GM12878 (cell line): ENCODE measurements around the gene KIRREL3. TPM values are rescaled to one million over a fixed set of nuclear protein-coding genes. Genes with fewer than 3 reads are reported as not detected.

Experiments used
- ATAC-seq: fragments of 200-7000 bp; cut with Tn5 transposase; 3 replicates; pipeline ENCODE4 v1.9.1; 2020; ENCODE audit warnings: mild to moderate bottlenecking, moderate library complexity
- BruUV-seq: library from RNA; stranded (reverse); fragments of 400-500 nt; replicated peaks from 2 replicates; lab custom pipeline; 2021; lab: Mats Ljungman, UMichigan
- CTCF ChIA-PET: fragments of 300-600 bp; sonication (Branson Sonifier 250); formaldehyde crosslinking; extraction: SDS; loops from one replicate; lab custom pipeline; 2021; ENCODE audit warnings: inconsistent platforms; lab: Yijun Ruan, JAX
- POLR2A ChIA-PET: fragments of 350-600 bp; formaldehyde crosslinking; extraction: SDS; loops from one replicate; lab custom pipeline; 2021; ENCODE audit warnings: inconsistent platforms; lab: Charles Lee
- RAD21 ChIA-PET: fragments of 300-600 bp; sonication (Branson Sonifier 250); formaldehyde crosslinking; loops from one replicate; lab custom pipeline; 2023; ENCODE audit warnings: antibody characterized with exemption; ENCODE audit not compliant: unreplicated experiment; lab: Charles Lee
- SMC1A ChIA-PET: fragments of 300-600 bp; sonication (Branson Sonifier 250); formaldehyde crosslinking; loops from one replicate; lab custom pipeline; 2023; ENCODE audit not compliant: unreplicated experiment, uncharacterized antibody; lab: Charles Lee
- DNase-seq: peaks from one replicate; pipeline ENCODE4 v3.0.0-alpha.2; 2011; ENCODE audit warnings: low read depth, low spot score
- FAIRE-seq: peaks from 3 replicates; lab custom pipeline; 2011; peaks lifted over from hg19 to GRCh38; lab: Jason Lieb, UNC
- H2AFZ ChIP-seq: 2 replicates; pipeline ENCODE4 v1.6.0; 2011; ENCODE audit warnings: low read depth, low read length, control low read depth; ENCODE audit not compliant: control insufficient read depth
- H3K27ac ChIP-seq: 2 replicates; pipeline ENCODE4 v1.5.1; 2011; ENCODE audit warnings: control low read depth; ENCODE audit not compliant: control insufficient read depth, insufficient read depth
- H3K27me3 ChIP-seq, 2 experiments: replicated peaks in 1 of 2; 2 replicates each; pipeline versions ENCODE4 v1.6.0 to v1.6.1; 2011; ENCODE audit warnings: low read length in 1 of 2; ENCODE audit not compliant: control insufficient read depth in 2 of 2, insufficient read depth in 2 of 2
- H3K36me3 ChIP-seq, 2 experiments: 2 replicates each; pipeline ENCODE4 v1.5.1; 2011; ENCODE audit warnings: low read length in 1 of 2; ENCODE audit not compliant: control insufficient read depth in 2 of 2, insufficient read depth in 2 of 2
- H3K4me1 ChIP-seq: 2 replicates; pipeline ENCODE4 v1.6.1; 2011; ENCODE audit warnings: mild to moderate bottlenecking, low read length, moderate library complexity, mixed read lengths; ENCODE audit not compliant: control insufficient read depth, insufficient read depth
- H3K4me2 ChIP-seq: 2 replicates; pipeline ENCODE4 v1.6.0; 2011; ENCODE audit warnings: control low read depth; ENCODE audit not compliant: control insufficient read depth, insufficient read depth
- H3K4me3 ChIP-seq: fragments of 200-600 bp; sonication (generic); 2 replicates; pipeline ENCODE4 v1.5.1; 2016
- H3K79me2 ChIP-seq: 2 replicates; pipeline ENCODE4 v1.6.0; 2011; ENCODE audit warnings: low read length; ENCODE audit not compliant: control insufficient read depth, insufficient read depth
- H3K9ac ChIP-seq: 2 replicates; pipeline ENCODE4 v1.8.0; 2011; ENCODE audit warnings: low read length, control low read depth, mixed read lengths; ENCODE audit not compliant: control insufficient read depth, insufficient read depth
- H3K9me3 ChIP-seq: replicated peaks from 3 replicates; pipeline ENCODE4 v1.5.1; 2011; ENCODE audit warnings: mild to moderate bottlenecking, low read length; ENCODE audit not compliant: control insufficient read depth, insufficient read depth
- H4K20me1 ChIP-seq: 2 replicates; pipeline ENCODE4 v1.6.0; 2011; ENCODE audit not compliant: control insufficient read depth, insufficient read depth
- ATF3 ChIP-seq: IDR thresholded peaks from 2 replicates; pipeline ENCODE4 v1.6.1; 2011; ENCODE audit warnings: low read depth, mild to moderate bottlenecking, low read length, moderate library complexity, borderline replicate concordance; ENCODE audit errors: extremely low read depth
- BACH1 ChIP-seq: fragments of 450-650 bp; IDR thresholded peaks from 2 replicates; pipeline ENCODE4 v1.6.1; 2017; ENCODE audit warnings: mild to moderate bottlenecking, borderline replicate concordance
- CBX5 ChIP-seq: sonication (generic); IDR thresholded peaks from 2 replicates; pipeline ENCODE4 v1.6.1; 2016; ENCODE audit warnings: low read depth, moderate library complexity, mild to moderate bottlenecking, inconsistent platforms
- HDAC6 ChIP-seq: fragments of 200-600 bp; sonication (generic); IDR thresholded peaks from one replicate; pipeline ENCODE4 v1.8.0; 2017; ENCODE audit warnings: antibody characterized with exemption; ENCODE audit not compliant: unreplicated experiment
- MTA3 ChIP-seq: IDR thresholded peaks from 2 replicates; pipeline ENCODE4 v1.6.1; 2012; ENCODE audit warnings: low read length, inconsistent platforms, borderline replicate concordance
- MYB ChIP-seq: fragments of 150-350 bp; IDR thresholded peaks from 2 replicates; pipeline ENCODE4 v1.6.1; 2014; ENCODE audit warnings: mild to moderate bottlenecking, low read depth, low read length, borderline replicate concordance
- SPI1 ChIP-seq: IDR thresholded peaks from 2 replicates; pipeline ENCODE4 v1.6.1; 2011; ENCODE audit warnings: low read depth, mild to moderate bottlenecking, low read length, moderate library complexity, borderline replicate concordance; ENCODE audit not compliant: insufficient read depth
- STAT3 ChIP-seq: IDR thresholded peaks from 2 replicates; pipeline ENCODE4 v1.6.1; 2011; ENCODE audit warnings: low read depth, low read length, improper control_type of control experiment
- ZBTB4 ChIP-seq: fragments of 450-650 bp; formaldehyde crosslinking; IDR thresholded peaks from 2 replicates; pipeline ENCODE4 v1.4.0; 2022; ENCODE audit warnings: mild to moderate bottlenecking, moderate library complexity
- ZNF207 ChIP-seq: fragments of 450-650 bp; IDR thresholded peaks from 2 replicates; pipeline ENCODE4 v1.6.1; 2014; ENCODE audit warnings: antibody characterized with exemption, mild to moderate bottlenecking, borderline replicate concordance
- ZNF217 ChIP-seq: fragments of 450-650 bp; IDR thresholded peaks from 2 replicates; pipeline ENCODE4 v1.6.1; 2017; ENCODE audit warnings: antibody characterized with exemption, mild to moderate bottlenecking
- ZNF274 ChIP-seq: IDR thresholded peaks from one replicate; pipeline ENCODE4 v1.8.0; 2011; ENCODE audit not compliant: insufficient read length, insufficient read depth
- WGBS: methylation state at CpG from one replicate; pipeline ENCODE4 v1.1.6; 2016; ENCODE audit warnings: low lambda C conversion rate; ENCODE audit not compliant: insufficient replicate concordance, insufficient coverage; ENCODE audit errors: missing lambda C conversion rate; 5-methylcytosine and 5-hydroxymethylcytosine counted together
- in situ Hi-C: fragments of 300-500 bp; cut with MboI; formaldehyde crosslinking; loops from 9 replicates; pipeline ENCODE4 v1.14.3; 2018; ENCODE audit warnings: mixed read lengths
- intact Hi-C: fragments of 100-400 bp; cut with micrococcal nuclease; formaldehyde crosslinking; loops from one replicate; pipeline ENCODE4 v1.14.2; 2022; ENCODE audit not compliant: unreplicated experiment
- polyA plus RNA-seq, 11 experiments: library from polyadenylated mRNA; depleted of rRNA in 4 of 11; unstranded in 6 of 11; stranded (reverse) in 5 of 11; fragments of >200 nt; fragmentation: Nextera tagmentation in 4 of 11; fragmentation: Illumina TruSeq in 1 of 11; extraction: Ambion mirVana in 4 of 11; extraction: Trizol in 1 of 11; gene quantifications; 1 replicate in 1 of 11; 2 replicates in 10 of 11; pipeline versions ENCODE4 v1.2.1 to v1.2.3, GENCODE V29; 2011 to 2016; ENCODE audit warnings: inconsistent platforms in 2 of 11, missing spikeins in 2 of 11, low read depth in 1 of 11
- total RNA-seq, 4 experiments: library from RNA; depleted of rRNA in 3 of 4; stranded (reverse); fragments of >200 nt in 3 of 4; fragmentation: Illumina TruSeq in 1 of 4; extraction: Trizol in 1 of 4; gene quantifications; 2 replicates each; pipeline versions ENCODE4 v1.2.1 to v1.2.3, GENCODE V29; 2013 to 2021

KIRREL3 gene
- total and polyA plus RNA-seq, 10 of the 15 experiments (the other 5 are each of a cell fraction or from before 2014, with no cell fraction given) = under 0.01 TPM; not detected in 9

- in situ Hi-C loops (no loop called here), intact Hi-C loops (no loop called here)
- FAIRE-seq = no peak
- Histone ChIP-seq H3K9ac (no peak overlapping the region), H3K9me3 (no peaks in the 10 kb centered on the region), H3K4me2 (no peak overlapping the region), H3K36me3 (no peaks in the 10 kb centered on the region), H3K79me2 (no peaks in the 10 kb centered on the region), H3K27ac (no peak overlapping the region), H3K4me3 (no peak overlapping the region), H3K4me1 (no peaks in the 10 kb centered on the region), H2AFZ (no peak overlapping the region), H3K27me3 (peaks cover 0 to 6% of the 10 kb centered on the region in 2 experiments; a peak in 2 of 4 replicates), H4K20me1 (no peaks in the 10 kb centered on the region)
- TF ChIP-seq BACH1 = no peak
- no peak for TF ChIP-seq ZNF217
- no peak for TF ChIP-seq CBX5
- TF ChIP-seq STAT3 = no peak
- no peak for TF ChIP-seq MYB
- no peak for DNase-seq
- ChIA-PET POLR2A (no interaction called here), SMC1A (no interaction called here), CTCF (no interaction called here), RAD21 (no interaction called here)
- no TSS peak for BruUV-seq
- 30% methylated on average over 5 of the region's 5 CpGs for WGBS
- ATAC-seq = no peak
Observed at GRCh38 chr11:126546694-126547093, 453.9 kb downstream of the KIRREL3 start.

GRCh38 chr11:126546191-126546590, 454.4 kb downstream of the KIRREL3 start:
- H2AFZ ChIP-seq = no peak overlapping the region
- RAD21 ChIA-PET = no interaction called here
- no peak overlapping the region for H3K27ac ChIP-seq
- H3K79me2 ChIP-seq = no peaks in the 10 kb centered on the region
- no peaks in the 10 kb centered on the region for H3K36me3 ChIP-seq
- no peaks in the 10 kb centered on the region for H3K9me3 ChIP-seq
- no peak for ATAC-seq
- no peak overlapping the region for H3K4me2 ChIP-seq
- intact Hi-C loops = no loop called here
- 31% methylated on average over 2 of the region's 2 CpGs for WGBS
- no peak overlapping the region for H3K4me3 ChIP-seq
- CTCF ChIA-PET = no interaction called here
- no peaks in the 10 kb centered on the region for H3K4me1 ChIP-seq
- peaks cover 0 to 8% of the 10 kb centered on the region in 2 experiments; a peak in 2 of 4 replicates for H3K27me3 ChIP-seq
- POLR2A ChIA-PET = no interaction called here
- SMC1A ChIA-PET = no interaction called here
- no peaks in the 10 kb centered on the region for H4K20me1 ChIP-seq
- no TSS peak for BruUV-seq
- no peak for FAIRE-seq
- DNase-seq = no peak
- H3K9ac ChIP-seq = no peak overlapping the region
- in situ Hi-C loops = no loop called here
- TF ChIP-seq ZNF207 = no peak
- no peak for TF ChIP-seq HDAC6
- no peak for TF ChIP-seq MTA3
- no peak for TF ChIP-seq ATF3
- no peak for TF ChIP-seq ZNF274
- TF ChIP-seq SPI1 = no peak
- TF ChIP-seq ZBTB4 = no peak
